ENCODE measurements around the gene CCR2.
"Not testable (repeated sequence)": the region's sequence is repeated elsewhere in the genome, so short reads cannot be mapped to it uniquely, and the experiment has no call there.

The CCR2 gene

DNA sequence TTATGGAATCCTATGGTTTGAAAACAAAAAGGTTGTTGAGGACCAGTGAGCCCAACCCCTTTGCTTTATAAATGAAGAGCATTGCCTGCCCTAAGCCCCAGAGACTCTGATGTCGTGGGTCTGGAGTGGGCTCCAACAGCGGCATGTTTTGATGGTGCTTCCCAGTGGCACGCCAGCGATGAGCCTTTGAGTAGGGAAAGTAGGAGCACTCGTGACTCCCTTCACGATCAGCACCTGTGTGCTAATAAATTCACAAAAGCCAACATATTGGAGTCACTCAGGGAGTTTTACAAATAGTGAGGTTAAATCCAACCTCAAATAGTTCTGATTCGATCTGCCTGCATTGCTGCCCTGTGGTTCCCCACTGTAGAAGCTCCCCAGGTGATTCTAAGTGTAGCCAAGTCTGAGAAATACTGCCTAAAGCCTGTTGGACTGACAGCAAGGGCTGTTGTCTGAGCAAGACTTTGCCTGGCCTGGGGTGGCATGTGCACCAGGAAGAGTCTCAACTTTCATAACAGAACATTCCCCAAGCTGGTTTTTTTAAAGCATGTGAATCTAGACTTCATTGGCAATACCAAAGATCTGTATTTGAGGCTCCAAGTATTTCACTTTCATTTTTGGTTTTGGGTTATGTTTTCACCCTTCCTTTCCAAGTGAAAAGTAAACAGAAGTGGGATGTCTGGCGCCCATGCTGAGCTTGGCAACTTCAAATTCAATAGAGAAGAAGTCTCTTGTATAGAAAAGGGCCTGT lies 26.7 kb downstream of the CCR2 start:
- TF ChIP-seq ZNF274 (IDR thresholded peaks at IDR 0.05; ENCODE audit: low read depth, low read length): no peak

DNA sequence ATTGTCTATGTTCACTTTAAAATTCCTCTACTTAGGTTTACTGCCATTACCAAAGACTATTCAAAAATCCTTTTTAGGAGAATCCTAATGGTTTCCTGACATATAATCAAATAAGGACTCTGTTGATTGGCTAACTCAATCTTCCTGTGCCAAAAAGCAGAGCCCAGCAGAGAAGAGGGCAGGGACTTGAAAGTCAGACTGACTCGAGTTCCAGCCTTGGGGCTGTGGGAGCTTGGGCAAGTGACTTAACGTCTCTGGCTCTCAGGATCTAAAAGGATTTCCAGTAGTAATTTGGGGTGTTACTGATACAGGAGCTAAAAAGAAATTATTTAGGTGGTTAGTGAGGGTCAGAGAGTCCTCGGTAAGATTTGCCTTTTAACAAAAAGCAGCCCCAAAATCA lies 27.7 kb downstream of the CCR2 start:
- no peak for TF ChIP-seq ZNF274 (IDR thresholded peaks at IDR 0.05; ENCODE audit: low read depth, low read length)
- H3K4me3 ChIP-seq (ENCODE audit: low read length): no peak overlapping the region

More for the DNA sequence above, 26.7 kb downstream of the CCR2 start:
- H3K4me3 ChIP-seq (ENCODE audit: low read length): no peak overlapping the region

DNA sequence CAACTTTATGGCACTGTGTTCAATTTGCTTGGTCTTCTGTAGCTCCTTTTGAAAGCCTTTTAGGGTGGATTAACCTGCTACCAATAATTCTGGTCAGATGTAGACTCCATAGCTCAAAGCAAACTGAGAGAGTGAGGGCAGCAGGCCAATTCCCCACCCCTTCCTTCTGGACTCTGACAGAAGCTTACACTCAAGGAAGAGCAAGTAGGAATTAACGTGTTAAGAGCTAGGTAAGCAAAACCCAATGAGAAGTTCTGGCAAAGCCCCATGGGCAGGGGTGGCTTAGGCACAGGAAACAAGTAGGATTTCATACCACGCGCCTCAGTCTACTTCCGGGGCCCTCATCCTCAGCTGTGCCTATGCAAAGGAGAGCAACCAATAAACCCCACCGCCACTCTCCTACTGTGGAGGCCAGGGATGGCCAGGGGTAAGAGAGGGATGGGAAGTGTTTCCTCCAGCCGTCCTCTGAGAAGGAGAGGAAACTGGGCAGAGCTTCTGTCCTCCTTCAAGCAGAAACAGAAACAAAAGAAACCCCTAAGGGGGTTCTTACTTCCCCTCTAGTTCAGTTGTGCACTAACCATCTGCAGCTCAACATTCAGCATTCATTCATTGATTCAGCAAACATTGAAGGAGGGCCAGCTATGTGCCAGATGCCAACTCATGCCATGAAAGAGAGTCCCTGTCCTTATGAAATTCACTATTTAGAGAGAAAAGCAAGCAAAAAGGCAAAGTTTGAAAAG lies 29.5 kb downstream of the CCR2 start:
- no peak for TF ChIP-seq ZNF274 (IDR thresholded peaks at IDR 0.05; ENCODE audit: low read depth, low read length)
- no peak overlapping the region; the same call in 1 of the 2 replicates for H3K4me3 ChIP-seq (ENCODE audit: low read length)

DNA sequence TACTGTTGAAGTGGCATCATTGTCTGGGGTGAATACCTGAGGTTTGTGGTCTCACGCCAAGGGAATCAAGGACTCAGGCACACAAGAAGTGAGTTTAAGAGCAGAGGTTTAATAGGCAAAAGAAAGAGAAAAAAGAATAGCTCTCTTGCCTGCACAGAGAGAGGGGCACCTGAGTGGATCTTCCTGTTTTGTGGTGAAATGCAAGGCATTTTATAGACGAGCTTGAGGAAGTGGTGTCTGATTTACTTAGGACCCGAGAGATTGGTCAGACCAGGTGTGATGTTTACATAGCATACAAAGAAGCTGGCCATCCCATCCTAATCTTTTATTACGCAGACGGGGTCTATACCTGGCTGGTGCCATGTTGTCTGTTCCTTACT lies 30.0 kb downstream of the CCR2 start:
- TF ChIP-seq ZNF274 (IDR thresholded peaks at IDR 0.05; ENCODE audit: low read depth, low read length): no peak
- H3K4me3 ChIP-seq (ENCODE audit: low read length): no peak overlapping the region; the same call in 1 of the 2 replicates

DNA sequence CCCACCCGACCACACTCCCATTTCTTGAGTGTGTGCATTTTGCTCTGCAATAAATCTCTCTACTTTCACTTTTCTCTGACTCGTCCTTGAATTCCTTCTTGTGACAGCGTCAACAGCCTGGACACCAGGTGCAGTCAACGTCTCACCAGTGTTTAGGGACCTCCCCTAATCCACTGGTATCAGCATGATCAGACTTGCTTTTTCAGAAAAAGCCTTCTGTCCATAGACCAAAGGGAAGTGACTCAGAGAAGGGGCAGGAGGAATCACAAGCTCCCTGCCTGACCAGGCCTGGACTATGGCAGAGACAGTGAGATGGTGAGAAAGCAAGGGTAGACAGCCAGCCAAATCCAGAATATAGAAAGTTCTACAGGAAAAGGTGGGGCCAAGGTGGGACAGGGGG lies 32.3 kb downstream of the CCR2 start:
- no peak overlapping the region for H3K4me3 ChIP-seq (ENCODE audit: low read length)
- no peak for TF ChIP-seq ZNF274 (IDR thresholded peaks at IDR 0.05; ENCODE audit: low read depth, low read length)

DNA sequence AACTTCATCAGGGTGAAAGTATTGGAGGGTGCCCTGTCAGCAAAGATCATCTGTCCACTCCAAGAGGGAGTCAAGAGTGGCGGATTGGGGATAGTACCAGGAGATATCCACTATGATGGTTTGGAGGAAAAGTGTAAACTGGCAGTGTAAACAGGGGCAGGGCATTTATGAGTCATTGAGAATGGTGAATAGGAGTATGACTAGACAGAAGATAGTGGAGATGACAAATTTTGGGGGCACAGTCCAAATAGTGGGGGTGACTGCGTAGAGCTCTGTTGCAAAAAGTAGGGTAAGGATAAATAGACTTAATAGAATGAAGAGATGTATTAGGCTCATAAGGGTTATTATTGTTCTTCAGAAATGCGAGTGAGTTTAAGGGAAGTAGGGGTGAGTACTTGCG lies 34.9 kb downstream of the CCR2 start:
- not testable (repeated sequence) for H3K4me3 ChIP-seq (ENCODE audit: low read length)

DNA sequence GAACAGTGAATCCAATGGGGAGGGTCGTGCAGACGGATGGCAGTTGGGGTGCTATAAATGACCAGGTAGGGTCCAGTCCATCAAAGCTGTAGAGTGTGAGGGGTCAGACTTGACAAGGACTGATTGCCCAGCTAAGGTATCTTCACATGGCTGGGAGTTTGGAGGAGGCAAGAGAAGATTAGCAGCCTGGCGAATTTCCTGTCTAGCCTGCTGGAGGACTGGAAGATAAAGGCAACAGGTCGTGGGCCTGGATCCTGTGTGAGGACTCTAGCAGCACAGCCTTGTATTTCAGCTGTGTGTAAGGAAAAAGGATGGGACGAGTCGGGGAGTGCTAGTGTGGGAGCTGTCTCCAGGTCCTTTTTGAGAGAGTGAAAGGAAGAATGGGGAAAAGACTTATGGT lies 35.4 kb downstream of the CCR2 start:
- no peak for TF ChIP-seq ZNF274 (IDR thresholded peaks at IDR 0.05; ENCODE audit: low read depth, low read length)
- no peak overlapping the region for H3K4me3 ChIP-seq (ENCODE audit: low read length)

DNA sequence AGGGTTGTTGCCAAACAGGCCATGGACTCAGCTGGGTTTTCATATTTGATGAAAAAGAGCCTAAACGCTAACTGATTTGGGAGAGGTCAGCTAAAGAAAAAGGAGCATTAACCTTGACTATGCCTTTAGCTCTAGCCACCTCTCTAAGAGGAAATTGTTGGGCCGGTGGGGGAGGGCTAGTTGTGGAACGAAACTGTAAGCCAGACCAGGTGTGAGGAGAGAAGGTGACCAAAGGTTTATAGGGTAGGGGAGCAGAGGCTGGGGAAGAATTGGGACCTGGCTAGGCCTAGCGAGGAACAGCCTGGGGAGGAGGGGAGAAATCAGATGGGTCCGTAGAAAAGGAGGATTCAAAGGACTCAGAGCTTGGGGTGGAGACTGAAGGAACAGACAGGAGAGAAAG lies 37.6 kb downstream of the CCR2 start:
- not testable (repeated sequence) for H3K4me3 ChIP-seq (ENCODE audit: low read length)

DNA sequence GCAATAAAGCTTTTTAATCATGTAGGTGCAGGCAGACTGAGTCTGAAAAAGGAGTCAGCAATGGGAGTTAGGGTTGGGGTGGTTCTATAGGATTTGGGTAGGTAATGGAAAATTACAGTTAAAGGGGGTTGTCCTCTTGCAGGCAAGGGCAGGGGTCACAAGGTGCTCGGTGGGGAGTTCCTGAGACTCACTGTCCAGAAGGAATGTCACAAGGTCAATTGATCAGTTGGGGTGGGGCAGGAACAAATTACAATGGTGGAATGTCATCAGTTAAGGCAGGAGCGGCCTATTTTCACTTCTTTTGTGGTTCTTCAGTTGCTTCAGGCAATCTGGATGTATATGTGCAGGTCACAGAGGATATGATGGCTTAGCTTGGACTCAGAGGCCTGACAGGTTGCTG lies 39.1 kb downstream of the CCR2 start:
- no peak overlapping the region for H3K4me3 ChIP-seq (ENCODE audit: low read length)
- no peak for TF ChIP-seq ZNF274 (IDR thresholded peaks at IDR 0.05; ENCODE audit: low read depth, low read length)

DNA sequence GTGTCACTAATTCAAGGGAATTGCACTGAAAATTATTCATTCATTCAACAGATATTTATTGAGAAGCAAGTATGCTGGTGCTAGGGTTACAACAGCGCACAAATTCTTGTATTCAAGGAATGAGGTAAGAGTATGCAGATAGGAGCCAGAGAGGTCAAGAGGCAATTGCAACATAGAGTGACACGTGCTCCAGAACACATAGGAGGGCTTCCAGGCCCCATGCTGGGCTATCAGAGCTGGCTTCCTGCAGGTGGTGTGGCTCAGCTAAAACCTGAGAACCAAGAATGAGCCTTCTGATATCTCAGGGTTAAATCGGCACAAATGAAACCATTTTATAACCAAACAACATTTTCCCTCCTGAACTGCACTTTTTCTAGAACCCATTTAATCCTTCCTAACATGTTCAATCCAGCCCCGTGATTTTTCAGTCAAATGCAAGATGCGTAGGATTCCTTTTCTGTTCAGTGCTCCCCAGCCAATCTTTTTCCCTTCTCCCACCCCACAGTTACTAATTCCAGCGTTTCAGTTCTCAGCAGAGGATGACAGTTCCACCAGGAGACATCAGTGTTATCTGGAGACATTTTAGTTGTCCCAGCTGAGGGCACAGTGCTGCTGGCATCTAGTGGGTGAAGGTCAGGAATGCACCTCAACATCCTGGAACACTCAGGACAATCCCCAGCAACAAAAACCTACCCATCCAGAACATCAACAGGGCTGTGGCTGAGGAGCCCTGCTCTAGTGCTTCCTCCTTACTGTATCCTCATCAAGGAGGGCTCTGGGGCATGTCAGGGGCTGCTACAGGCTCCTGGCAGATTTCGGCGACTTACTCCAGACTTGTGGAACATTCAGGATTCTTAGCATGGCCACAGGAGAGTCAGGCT lies 39.9 kb downstream of the CCR2 start:
- TF ChIP-seq ZNF274 (IDR thresholded peaks at IDR 0.05; ENCODE audit: low read depth, low read length): no peak
- no peak overlapping the region for H3K4me3 ChIP-seq (ENCODE audit: low read length)

DNA sequence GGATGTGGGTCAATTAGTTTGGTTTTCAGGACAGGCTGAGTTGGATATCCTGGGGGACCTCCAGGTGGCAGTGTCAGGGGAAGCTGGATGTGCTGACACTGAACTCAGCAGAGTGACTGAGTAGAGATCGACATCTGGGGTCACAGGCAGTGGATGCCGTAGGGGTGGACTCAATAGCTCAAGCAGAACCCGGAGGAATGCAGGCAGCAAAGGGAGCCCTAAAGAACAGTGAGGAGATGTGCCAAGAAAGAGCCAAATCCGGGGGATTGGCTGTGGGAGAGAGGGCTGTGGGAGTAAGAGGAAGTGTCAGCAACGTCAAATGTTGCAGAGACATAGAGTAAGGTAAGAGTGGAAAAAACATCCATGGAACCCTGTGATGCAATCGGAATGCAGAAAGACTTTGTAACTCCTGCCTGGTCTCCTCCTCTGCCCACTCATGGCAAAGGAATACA lies 41.3 kb downstream of the CCR2 start:
- H3K4me3 ChIP-seq (ENCODE audit: low read length): no peak overlapping the region
- TF ChIP-seq ZNF274 (IDR thresholded peaks at IDR 0.05; ENCODE audit: low read depth, low read length): no peak

DNA sequence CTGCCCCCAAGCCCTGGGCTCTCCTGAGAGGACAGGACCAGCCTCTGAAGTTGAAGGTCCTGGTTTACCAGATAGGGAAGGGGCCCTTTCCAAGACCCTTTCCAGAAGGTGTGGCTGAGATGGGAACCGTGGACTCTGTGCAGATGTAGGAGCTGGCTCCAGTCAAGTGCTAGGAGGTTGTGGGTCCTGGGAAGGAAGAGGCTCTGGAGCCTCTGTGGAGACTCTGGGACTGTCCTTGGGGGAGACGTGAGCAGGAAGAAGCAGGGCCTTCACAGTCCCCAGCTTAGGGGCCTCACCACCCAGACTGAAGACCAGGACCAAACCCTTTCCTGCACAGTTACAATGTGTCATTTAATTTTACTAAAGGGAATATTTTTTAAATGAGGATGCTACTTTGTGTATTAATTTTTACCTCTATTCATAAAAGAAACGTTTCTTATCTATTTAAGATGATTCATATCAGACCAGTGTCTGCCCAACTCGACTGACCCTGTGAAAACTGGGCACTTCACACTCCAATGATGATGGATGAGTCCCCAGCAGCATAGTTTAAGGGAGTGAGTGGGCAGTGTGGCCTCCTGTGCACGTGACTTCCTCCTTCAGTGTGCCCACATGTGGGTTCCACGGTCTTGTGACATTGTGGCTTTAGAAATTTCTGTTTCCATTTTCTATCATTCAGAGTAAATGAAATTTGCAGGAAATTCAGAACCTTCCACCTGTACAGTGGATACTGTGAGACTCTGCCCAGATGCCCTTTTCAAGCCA lies 42.0 kb downstream of the CCR2 start:
- H3K4me3 ChIP-seq (ENCODE audit: low read length): no peak overlapping the region
- no peak for TF ChIP-seq ZNF274 (IDR thresholded peaks at IDR 0.05; ENCODE audit: low read depth, low read length)

DNA sequence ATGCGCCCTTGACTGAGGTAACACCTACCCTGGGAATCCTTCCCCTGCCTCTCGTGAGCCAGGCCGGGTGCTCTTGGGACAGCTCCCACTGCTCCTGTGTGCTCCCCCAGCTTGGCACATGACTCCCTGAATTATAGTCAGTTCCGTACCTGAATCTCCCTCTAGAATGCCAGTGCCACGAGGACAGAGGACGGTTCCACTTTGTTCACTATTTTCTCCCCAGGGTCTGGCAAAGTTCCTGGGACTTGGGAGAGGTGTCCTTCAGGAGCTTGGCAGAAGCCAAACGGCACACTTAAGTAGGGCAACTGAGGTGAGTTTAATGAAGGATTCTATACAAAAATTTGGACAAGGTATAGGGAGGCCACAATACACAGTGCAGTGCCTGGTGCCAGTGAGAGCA lies 43.2 kb downstream of the CCR2 start:
- TF ChIP-seq ZNF274 (IDR thresholded peaks at IDR 0.05; ENCODE audit: low read depth, low read length): no peak
- H3K4me3 ChIP-seq (ENCODE audit: low read length): no peak overlapping the region

All from GM08714 (cell line).